T1000 (cell line): ENCODE data around the gene RGS18.
"Not testable (repeated sequence)": the region's sequence is repeated elsewhere in the genome, so short reads cannot be mapped to it uniquely, and the experiment has no call there.

Experiments
- DNase-seq: peaks from one replicate; lab custom pipeline; 2025; ENCODE audit warnings: mixed read lengths; lab: John Stamatoyannopoulos, UW

RGS18 gene

GRCh38 chr1:192158181-192158580 is at the start of gene RGS18:
TSS of gene RGS18 (plus strand) at chr1:192158462. CDS start at chr1:192158638, 176 bp downstream.
- no peak for DNase-seq

GRCh38 chr1:192109576-192109975 is 48.7 kb upstream of the RGS18 start:
- no peak for DNase-seq

GRCh38 chr1:192115000-192115399 is 43.3 kb upstream of the RGS18 start:
- DNase-seq: no peak

GRCh38 chr1:192118881-192119405 is 39.3 kb upstream of the RGS18 start:
- DNase-seq: no peak

- no peak for DNase-seq
Observed at GRCh38 chr1:192119701-192120100, 38.6 kb upstream of the RGS18 start.

GRCh38 chr1:192122668-192123067 is 35.6 kb upstream of the RGS18 start:
- DNase-seq: no peak

GRCh38 chr1:192123212-192123611 is 35.0 kb upstream of the RGS18 start:
- no peak for DNase-seq

- no peak for DNase-seq
Observed at GRCh38 chr1:192126030-192126619, 32.1 kb upstream of the RGS18 start.

- no peak for DNase-seq
Observed at GRCh38 chr1:192130175-192130574, 28.1 kb upstream of the RGS18 start.

- not testable (repeated sequence) for DNase-seq
Observed at GRCh38 chr1:192130865-192131264, 27.4 kb upstream of the RGS18 start.

GRCh38 chr1:192131914-192132313 is 26.3 kb upstream of the RGS18 start:
- DNase-seq: no peak

- no peak for DNase-seq
Observed at GRCh38 chr1:192133350-192133926, 24.8 kb upstream of the RGS18 start.

GRCh38 chr1:192140382-192140781 is 17.9 kb upstream of the RGS18 start:
- no peak for DNase-seq

- DNase-seq: no peak
Observed at GRCh38 chr1:192147221-192147620, 11.0 kb upstream of the RGS18 start.

GRCh38 chr1:192147696-192148095 is 10.6 kb upstream of the RGS18 start:
- no peak for DNase-seq

GRCh38 chr1:192151176-192151575 is 7.1 kb upstream of the RGS18 start:
- DNase-seq: no peak

- no peak for DNase-seq
Observed at GRCh38 chr1:192153276-192153675, 5.0 kb upstream of the RGS18 start.

- no peak for DNase-seq
Observed at GRCh38 chr1:192157067-192157466, 1.2 kb upstream of the RGS18 start.

GRCh38 chr1:192159014-192159413 is 752 bp downstream of the RGS18 start:
- no peak for DNase-seq

- DNase-seq: no peak
Observed at GRCh38 chr1:192159781-192160180, 1.5 kb downstream of the RGS18 start.

- no peak for DNase-seq
Observed at GRCh38 chr1:192160196-192160595, 1.9 kb downstream of the RGS18 start.

GRCh38 chr1:192161976-192162375 is 3.7 kb downstream of the RGS18 start:
- no peak for DNase-seq

- DNase-seq: no peak
Observed at GRCh38 chr1:192162376-192162775, 4.1 kb downstream of the RGS18 start.

GRCh38 chr1:192165002-192165401 is 6.7 kb downstream of the RGS18 start:
- DNase-seq: not testable (repeated sequence)
